Neuronal stem cell (in vitro differentiated cells): ENCODE data around the gene TUBA3C.

Source experiments
- DNase-seq: peaks from one replicate; pipeline ENCODE4 v3.0.0-alpha.2; 2013; ENCODE audit warnings: low spot score
- H2AFZ ChIP-seq: one replicate; pipeline ENCODE4 v1.6.1; 2013; ENCODE audit warnings: mild to moderate bottlenecking, low read length, inconsistent platforms
- H2AK5ac ChIP-seq: 2 replicates; pipeline ENCODE4 v1.6.1; 2013; ENCODE audit warnings: low read depth, mild to moderate bottlenecking, inconsistent platforms, low read length, moderate library complexity, mixed read lengths
- H2BK120ac ChIP-seq: 2 replicates; pipeline ENCODE4 v1.6.1; 2013; ENCODE audit warnings: low read depth, mild to moderate bottlenecking, inconsistent platforms, low read length, moderate library complexity, mixed read lengths
- H2BK12ac ChIP-seq: one replicate; pipeline ENCODE4 v1.6.1; 2013; ENCODE audit warnings: low read length, inconsistent platforms
- H2BK15ac ChIP-seq: 2 replicates; pipeline ENCODE4 v1.6.1; 2013; ENCODE audit warnings: mild to moderate bottlenecking, low read length, inconsistent platforms, mixed read lengths
- H2BK5ac ChIP-seq: one replicate; pipeline ENCODE4 v1.6.1; 2013; ENCODE audit warnings: inconsistent platforms, mild to moderate bottlenecking, low read length, moderate library complexity
- H3K14ac ChIP-seq: one replicate; pipeline ENCODE4 v1.6.1; 2013; ENCODE audit warnings: low read length, inconsistent platforms
- H3K18ac ChIP-seq: 2 replicates; pipeline ENCODE4 v1.6.1; 2013; ENCODE audit warnings: low read length, inconsistent platforms
- H3K23ac ChIP-seq: 2 replicates; pipeline ENCODE4 v1.6.1; 2013; ENCODE audit warnings: low read depth, mild to moderate bottlenecking, mixed read lengths, low read length, inconsistent platforms; ENCODE audit not compliant: poor library complexity
- H3K27ac ChIP-seq: replicated peaks from 3 replicates; pipeline ENCODE4 v1.5.1; 2013; ENCODE audit warnings: low read length, inconsistent platforms
- H3K27me3 ChIP-seq, 3 experiments: 2 replicates each; pipeline ENCODE4 v1.6.1; 2013; ENCODE audit warnings: low read length in 3 of 3, mild to moderate bottlenecking in 2 of 3, inconsistent platforms in 1 of 3, low read depth in 1 of 3, mixed read lengths in 1 of 3, moderate library complexity in 1 of 3; ENCODE audit not compliant: control insufficient read depth in 3 of 3, insufficient read depth in 3 of 3
- H3K36me3 ChIP-seq, 2 donors: replicated peaks in 1 of 2; 2 replicates each; pipeline ENCODE4 v1.6.1; 2013; ENCODE audit warnings: low read length in 2 of 2; ENCODE audit not compliant: control insufficient read depth in 2 of 2, insufficient read depth in 2 of 2
- H3K4ac ChIP-seq: 2 replicates; pipeline ENCODE4 v1.6.1; 2013; ENCODE audit warnings: inconsistent platforms, mild to moderate bottlenecking, low read length, moderate library complexity
- H3K4me1 ChIP-seq, 2 donors: 1 replicate in 1 of 2; 2 replicates in 1 of 2; pipeline ENCODE4 v1.6.1; 2013; ENCODE audit warnings: low read length in 2 of 2, low read depth in 1 of 2; ENCODE audit not compliant: control insufficient read depth in 2 of 2, insufficient read depth in 1 of 2
- H3K4me2 ChIP-seq: one replicate; pipeline ENCODE4 v1.6.1; 2013; ENCODE audit warnings: mild to moderate bottlenecking, low read length, inconsistent platforms; ENCODE audit not compliant: insufficient read depth, poor library complexity, severe bottlenecking
- H3K4me3 ChIP-seq, 2 donors: 2 replicates each; pipeline ENCODE4 v1.5.1; 2013; ENCODE audit warnings: low read length in 2 of 2, mild to moderate bottlenecking in 2 of 2, inconsistent platforms in 1 of 2, moderate library complexity in 1 of 2
- H3K79me1 ChIP-seq: one replicate; pipeline ENCODE4 v1.6.1; 2013; ENCODE audit warnings: low read depth, mild to moderate bottlenecking, inconsistent platforms, low read length, moderate library complexity
- H3K9ac ChIP-seq: one replicate; pipeline ENCODE4 v1.6.1; 2013; ENCODE audit warnings: mild to moderate bottlenecking, low read depth, low read length, inconsistent platforms; ENCODE audit not compliant: poor library complexity
- H3K9me3 ChIP-seq, 2 donors: replicated peaks in 1 of 2; 2 replicates each; pipeline versions ENCODE3 to v1.6.1; 2013; ENCODE audit warnings: low read length in 2 of 2, mild to moderate bottlenecking in 2 of 2, inconsistent platforms in 1 of 2, low read depth in 1 of 2, mixed read lengths in 1 of 2, moderate library complexity in 1 of 2; ENCODE audit not compliant: control insufficient read depth in 2 of 2, insufficient read depth in 1 of 2
- H4K8ac ChIP-seq: one replicate; pipeline ENCODE4 v1.6.1; 2013; ENCODE audit warnings: low read depth, mild to moderate bottlenecking, inconsistent platforms, low read length, moderate library complexity
- H4K91ac ChIP-seq: one replicate; pipeline ENCODE4 v1.6.1; 2013; ENCODE audit warnings: low read length, low read depth, mild to moderate bottlenecking, inconsistent platforms; ENCODE audit not compliant: poor library complexity
- WGBS, 2 donors: extraction: QIAGEN DNeasy Blood & Tissue Kit; methylation state at CpG; one replicate each; pipeline ENCODE4 v1.1.7; 2013; ENCODE audit warnings: missing lambda C conversion rate in 2 of 2, mixed read lengths in 1 of 2; ENCODE audit not compliant: insufficient read length in 2 of 2, insufficient replicate concordance in 1 of 2; ENCODE audit errors: extremely low coverage in 2 of 2; 5-methylcytosine and 5-hydroxymethylcytosine counted together

The TUBA3C gene

GRCh38 chr13:19154843-19155242 lies 26.8 kb downstream of the TUBA3C start:
- no peak overlapping the region for H3K18ac ChIP-seq
- H3K14ac ChIP-seq = no peak overlapping the region
- no peak for DNase-seq
- H2BK15ac ChIP-seq = no peak overlapping the region
- H3K4me3 ChIP-seq = no peak overlapping the region
- no peak overlapping the region for H3K4me2 ChIP-seq
- H3K9me3 ChIP-seq = peaks cover 0 to 89% of the 10 kb centered on the region in 2 donors
- WGBS, 2 donors = no CpG with 5 or more reads among the region's 7 CpGs
- no peak overlapping the region for H2BK120ac ChIP-seq
- no peak overlapping the region for H2AK5ac ChIP-seq
- no peaks in the 10 kb centered on the region for H3K36me3 ChIP-seq
- no peaks in the 10 kb centered on the region for H3K4me1 ChIP-seq
- H3K23ac ChIP-seq = no peak overlapping the region
- H3K27me3 ChIP-seq = no peaks in the 10 kb centered on the region
- H3K4ac ChIP-seq = no peak overlapping the region
- H2BK5ac ChIP-seq = no peak overlapping the region
- H3K9ac ChIP-seq = no peak overlapping the region
- no peak overlapping the region for H3K27ac ChIP-seq
- peaks cover 2% of the 10 kb centered on the region for H3K79me1 ChIP-seq
- no peak overlapping the region for H2AFZ ChIP-seq
- no peak overlapping the region for H4K8ac ChIP-seq
- no peak overlapping the region for H4K91ac ChIP-seq
- no peak overlapping the region for H2BK12ac ChIP-seq

DNA sequence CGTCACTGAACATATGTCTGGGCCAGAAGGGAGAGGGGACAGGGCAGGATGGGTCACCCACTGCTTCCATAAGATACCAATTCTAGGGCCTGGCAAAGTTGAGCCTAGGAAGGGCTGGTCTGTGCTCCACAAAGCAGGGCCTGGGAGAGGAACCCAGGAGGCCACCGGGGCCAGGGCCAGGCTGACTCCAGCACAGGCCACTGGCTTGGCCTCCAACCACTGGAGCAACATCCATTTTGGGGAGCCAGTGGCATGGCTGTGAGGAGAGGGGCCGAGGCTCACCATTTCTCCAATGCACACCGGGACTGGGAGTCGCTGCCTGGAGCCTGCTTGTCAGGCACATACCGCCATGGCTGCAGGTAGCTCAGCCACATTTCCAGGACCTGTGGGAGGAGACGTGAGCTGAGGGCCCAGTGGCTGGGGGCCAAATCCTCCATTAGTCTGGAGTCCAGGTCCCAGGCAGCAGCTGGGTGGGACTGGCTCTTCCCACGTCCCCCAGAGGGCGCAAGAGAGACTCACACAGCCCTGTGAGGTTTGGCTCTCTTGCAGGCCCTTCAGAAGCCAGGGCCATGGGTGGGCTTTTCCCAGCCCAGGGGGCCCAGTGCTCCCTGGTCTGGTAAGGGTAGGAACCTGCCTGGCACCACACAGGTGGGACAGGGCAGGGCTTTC lies 27.7 kb downstream of the TUBA3C start:
- Histone ChIP-seq H3K79me1 (peaks cover 2% of the 10 kb centered on the region), H3K18ac (no peak overlapping the region), H4K91ac (no peak overlapping the region), H3K14ac (no peak overlapping the region), H2BK5ac (no peak overlapping the region), H2AK5ac (no peak overlapping the region), H2BK15ac (no peak overlapping the region), H3K27me3 (no peaks in the 10 kb centered on the region), H2BK12ac (no peak overlapping the region), H3K36me3 (no peaks in the 10 kb centered on the region), H3K4me3 (peak overlapping the region in 1 of 2 donors; percentile 53), H3K4me1 (no peaks in the 10 kb centered on the region), H3K23ac (no peak overlapping the region), H2BK120ac (no peak overlapping the region), H3K9ac (no peak overlapping the region), H3K4ac (no peak overlapping the region), H2AFZ (no peak overlapping the region), H4K8ac (no peak overlapping the region), H3K4me2 (no peak overlapping the region), H3K27ac (no peak overlapping the region), H3K9me3 (peaks cover 0 to 83% of the 10 kb centered on the region in 2 donors)
- DNase-seq = no peak
- no CpG with 5 or more reads among the region's 9 CpGs for WGBS, 2 donors

- no peaks in the 10 kb centered on the region for H3K4me1 ChIP-seq
- no peak overlapping the region for H4K8ac ChIP-seq
- no peak overlapping the region for H3K9ac ChIP-seq
- no peak overlapping the region for H2BK120ac ChIP-seq
- peaks cover 0 to 72% of the 10 kb centered on the region in 2 donors for H3K9me3 ChIP-seq
- no peaks in the 10 kb centered on the region for H3K27me3 ChIP-seq
- H3K4me3 ChIP-seq = no peak overlapping the region
- no peak overlapping the region for H2AFZ ChIP-seq
- H3K23ac ChIP-seq = no peak overlapping the region
- H3K14ac ChIP-seq = no peak overlapping the region
- DNase-seq = no peak
- H2BK5ac ChIP-seq = no peak overlapping the region
- H3K36me3 ChIP-seq = no peaks in the 10 kb centered on the region
- peaks cover 2% of the 10 kb centered on the region for H3K79me1 ChIP-seq
- H3K27ac ChIP-seq = no peak overlapping the region
- no peak overlapping the region for H2BK12ac ChIP-seq
- no peak overlapping the region for H3K18ac ChIP-seq
- no CpG with 5 or more reads among the region's 5 CpGs for WGBS, 2 donors
- H3K4me2 ChIP-seq = no peak overlapping the region
- H2BK15ac ChIP-seq = no peak overlapping the region
- no peak overlapping the region for H3K4ac ChIP-seq
- H4K91ac ChIP-seq = no peak overlapping the region
- no peak overlapping the region for H2AK5ac ChIP-seq
These were observed 29.2 kb downstream of the TUBA3C start for GRCh38 chr13:19152403-19152802.

DNA sequence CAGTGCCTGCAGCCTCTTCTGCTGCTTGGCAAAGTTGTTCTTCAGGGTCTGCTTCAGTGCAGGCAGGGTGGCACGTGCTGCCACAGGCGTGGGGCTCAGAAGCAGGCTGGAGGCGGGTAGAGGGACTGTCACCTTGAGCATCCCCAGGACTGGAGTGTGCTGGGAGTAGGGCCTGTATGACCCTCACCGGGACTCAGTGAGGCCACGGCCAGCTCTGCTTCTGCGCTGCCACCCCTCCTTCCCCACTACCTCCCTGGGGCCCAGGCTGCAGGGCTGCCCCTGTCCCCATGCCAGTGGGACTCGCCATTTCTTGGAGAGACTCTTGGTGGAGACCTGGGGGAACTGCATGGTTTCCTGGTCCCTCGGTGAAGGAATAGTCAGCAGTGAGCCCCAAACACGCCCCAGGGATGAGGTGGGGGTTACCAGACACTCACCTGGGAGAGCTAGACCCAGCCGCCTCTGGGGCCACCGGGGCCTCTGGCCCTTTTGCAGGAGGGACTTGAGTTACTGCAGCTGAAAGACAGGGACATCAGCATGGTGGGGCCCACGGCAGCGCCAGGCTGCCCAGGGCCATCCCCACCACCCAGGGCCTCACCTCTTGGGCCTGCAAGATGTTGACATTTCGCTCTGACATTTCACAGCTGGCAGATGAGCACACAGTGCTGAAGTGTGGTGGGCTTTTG lies 29.9 kb downstream of the TUBA3C start:
- Histone ChIP-seq H2BK15ac (no peak overlapping the region), H3K4me2 (no peak overlapping the region), H3K36me3 (no peaks in the 10 kb centered on the region), H2BK12ac (no peak overlapping the region), H2BK120ac (no peak overlapping the region), H3K9ac (peak overlapping the region; percentile 56), H3K4ac (no peak overlapping the region), H3K27me3 (no peaks in the 10 kb centered on the region), H2AFZ (no peak overlapping the region), H3K18ac (no peak overlapping the region), H2AK5ac (no peak overlapping the region), H3K79me1 (peaks cover 2% of the 10 kb centered on the region), H3K9me3 (peaks cover 0 to 74% of the 10 kb centered on the region in 2 donors), H3K23ac (no peak overlapping the region), H3K4me3 (no peak overlapping the region), H3K4me1 (no peaks in the 10 kb centered on the region), H2BK5ac (no peak overlapping the region), H4K8ac (no peak overlapping the region), H4K91ac (no peak overlapping the region), H3K14ac (no peak overlapping the region), H3K27ac (no peak overlapping the region)
- WGBS, 2 donors = no CpG with 5 or more reads among the region's 14 CpGs
- no peak for DNase-seq
